Fibroblast of the aortic adventitia (primary cell): ENCODE data around the gene DMRT2. TPM values are rescaled to one million over a fixed set of nuclear protein-coding genes. Genes with fewer than 3 reads are reported as not detected.

Source experiments
- DNase-seq: peaks from one replicate; pipeline ENCODE4 v3.0.0-alpha.2; 2010; ENCODE audit warnings: low read depth
- H3K4me3 ChIP-seq: 2 replicates; pipeline ENCODE4 v1.5.1; 2011; ENCODE audit warnings: low read depth, mild to moderate bottlenecking, control low read depth, low read length, moderate library complexity
- CTCF ChIP-seq: IDR thresholded peaks from 2 replicates; pipeline ENCODE4 v1.5.1; 2011; ENCODE audit warnings: mild to moderate bottlenecking, low read length, control low read depth, inconsistent platforms; ENCODE audit not compliant: insufficient read depth
- total RNA-seq: library from RNA; depleted of rRNA; stranded (reverse); fragments of >200 nt; gene quantifications from 2 replicates; pipeline ENCODE4 v1.2.3, GENCODE V29; 2012; ENCODE audit warnings: low replicate concordance

DMRT2 gene
- 0.18 TPM in 1 of 2 replicates, not detected in the other for total RNA-seq

GRCh38 chr9:1050125-1050895, at the start of gene DMRT2:
TSS of gene DMRT2 (plus strand) at chr9:1050357. CDS start at chr9:1051614, 1,257 bp downstream.
- peak; percentile 61 for DNase-seq
- H3K4me3 ChIP-seq = peak within 1 kb of the TSS; percentile 22
- TF ChIP-seq CTCF = no peak

- TF ChIP-seq CTCF = no peak
- no peak overlapping the region for H3K4me3 ChIP-seq
- DNase-seq = no peak
These were observed 48.3 kb upstream of the DMRT2 start for GRCh38 chr9:1001838-1002237.

GRCh38 chr9:1002678-1003077, 47.5 kb upstream of the DMRT2 start:
- H3K4me3 ChIP-seq = no peak overlapping the region
- no peak for TF ChIP-seq CTCF
- DNase-seq = no peak

- TF ChIP-seq CTCF = peak; percentile 60
- DNase-seq = peak; percentile 51
These were observed 45.0 kb upstream of the DMRT2 start for GRCh38 chr9:1005043-1005667.

GRCh38 chr9:1007312-1007711, 42.8 kb upstream of the DMRT2 start:
- TF ChIP-seq CTCF = no peak
- no peak for DNase-seq
- no peak overlapping the region for H3K4me3 ChIP-seq

More at GRCh38 chr9:1005043-1005667, 45.0 kb upstream of the DMRT2 start:
- H3K4me3 ChIP-seq = no peak overlapping the region

GRCh38 chr9:1008216-1008615, 41.9 kb upstream of the DMRT2 start:
- H3K4me3 ChIP-seq = no peak overlapping the region
- no peak for TF ChIP-seq CTCF
- DNase-seq = peak; percentile 3
